ENCODE data around the gene ICOS.

- TF ChIP-seq EZH2phosphoT487 (IDR thresholded peaks at IDR 0.05) = no peak
- TF ChIP-seq EZH2 (IDR thresholded peaks at IDR 0.05) = no peak
- TF ChIP-seq CTCF (IDR thresholded peaks at IDR 0.05) = peak; percentile 90
Observed at GRCh38 chr2:203909261-203909967, 27.1 kb upstream of the ICOS start.

All from neural progenitor cell (in vitro differentiated cells).